ENCODE data around the gene CEP63. TPM values are rescaled to one million over a fixed set of nuclear protein-coding genes. Genes with fewer than 3 reads are reported as not detected.

CEP63 gene
- polyA plus RNA-seq, 1 donor from 2014 or later, result 14.1 TPM

DNA sequence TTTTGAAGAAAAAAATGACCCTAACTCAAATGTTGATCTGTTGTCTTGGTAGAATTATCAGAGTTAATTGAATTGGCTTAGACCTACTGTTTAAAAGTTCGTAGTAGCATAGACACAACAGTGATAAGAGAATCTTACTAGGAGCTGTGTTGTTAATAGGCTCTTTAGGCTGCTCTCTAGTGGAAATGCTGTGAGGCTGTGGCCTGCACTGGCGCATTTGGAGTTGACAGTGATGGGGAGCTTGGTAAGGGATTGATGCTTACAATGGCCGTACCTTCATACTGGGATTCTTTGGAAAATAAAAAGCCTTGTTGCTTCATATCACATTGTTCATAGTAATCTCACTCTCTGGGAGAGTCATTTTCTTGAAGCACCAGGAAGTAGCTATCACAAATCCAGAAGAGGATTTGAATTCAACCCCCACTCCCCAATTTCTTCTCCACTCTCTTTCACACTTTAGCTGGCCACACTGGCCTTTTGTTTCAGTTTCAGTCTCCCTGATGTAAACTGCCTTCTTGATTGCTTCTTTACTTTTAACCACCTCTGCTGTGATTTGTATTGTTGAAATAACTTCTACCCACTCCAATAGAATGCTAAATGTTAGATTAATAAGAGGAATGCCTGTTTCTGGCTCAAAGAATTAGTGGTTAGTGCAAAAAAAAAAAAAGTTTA is 56.6 kb downstream of the CEP63 start:
- Histone ChIP-seq H3K36me3 (ENCODE audit: insufficient read depth, low read length) (no peaks in the 10 kb centered on the region), H3K9ac (ENCODE audit: low read length) (no peak overlapping the region), H3K9me3 (ENCODE audit: low read length) (no peaks in the 10 kb centered on the region), H3K4me3 (ENCODE audit: low read length) (no peak overlapping the region), H3K79me2 (replicated peaks; ENCODE audit: insufficient read depth, low read length) (no peaks in the 10 kb centered on the region), H3K27ac (ENCODE audit: low read length) (no peak overlapping the region), H3K27me3 (ENCODE audit: insufficient read depth, low read depth, low read length) (no peaks in the 10 kb centered on the region), H3K4me2 (ENCODE audit: low read length) (no peak overlapping the region), H4K20me1 (ENCODE audit: insufficient read depth) (no peaks in the 10 kb centered on the region), H3F3A (ENCODE audit: insufficient read depth, low read length, poor library complexity, severe bottlenecking) (no peaks in the 10 kb centered on the region), H3K9me2 (ENCODE audit: insufficient read depth, low read length) (no peaks in the 10 kb centered on the region), H2AFZ (ENCODE audit: low read depth, low read length) (no peak overlapping the region)
- TF ChIP-seq EP300 (conservative IDR thresholded peaks at IDR 0.05; ENCODE audit: poor library complexity, severe bottlenecking) (no peak), EZH2 (IDR thresholded peaks at IDR 0.05; ENCODE audit: borderline replicate concordance, insufficient read depth, low read length, poor library complexity, severe bottlenecking) (no peak), RAD21 (conservative IDR thresholded peaks at IDR 0.05) (no peak), SMC3 (conservative IDR thresholded peaks at IDR 0.05; ENCODE audit: poor library complexity) (no peak), POLR2AphosphoS5 (IDR thresholded peaks at IDR 0.05) (no peak), TAF1 (IDR thresholded peaks at IDR 0.05; ENCODE audit: low read depth) (no peak), MXI1 (conservative IDR thresholded peaks at IDR 0.05; ENCODE audit: poor library complexity, severe bottlenecking) (no peak)
- TF ChIP-seq, protein P1, sequence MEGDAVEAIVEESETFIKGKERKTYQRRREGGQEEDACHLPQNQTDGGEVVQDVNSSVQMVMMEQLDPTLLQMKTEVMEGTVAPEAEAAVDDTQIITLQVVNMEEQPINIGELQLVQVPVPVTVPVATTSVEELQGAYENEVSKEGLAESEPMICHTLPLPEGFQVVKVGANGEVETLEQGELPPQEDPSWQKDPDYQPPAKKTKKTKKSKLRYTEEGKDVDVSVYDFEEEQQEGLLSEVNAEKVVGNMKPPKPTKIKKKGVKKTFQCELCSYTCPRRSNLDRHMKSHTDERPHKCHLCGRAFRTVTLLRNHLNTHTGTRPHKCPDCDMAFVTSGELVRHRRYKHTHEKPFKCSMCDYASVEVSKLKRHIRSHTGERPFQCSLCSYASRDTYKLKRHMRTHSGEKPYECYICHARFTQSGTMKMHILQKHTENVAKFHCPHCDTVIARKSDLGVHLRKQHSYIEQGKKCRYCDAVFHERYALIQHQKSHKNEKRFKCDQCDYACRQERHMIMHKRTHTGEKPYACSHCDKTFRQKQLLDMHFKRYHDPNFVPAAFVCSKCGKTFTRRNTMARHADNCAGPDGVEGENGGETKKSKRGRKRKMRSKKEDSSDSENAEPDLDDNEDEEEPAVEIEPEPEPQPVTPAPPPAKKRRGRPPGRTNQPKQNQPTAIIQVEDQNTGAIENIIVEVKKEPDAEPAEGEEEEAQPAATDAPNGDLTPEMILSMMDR (IDR thresholded peaks at IDR 0.05; ENCODE audit: poor library complexity, severe bottlenecking), result no peak
- TF ChIP-seq, protein P2, sequence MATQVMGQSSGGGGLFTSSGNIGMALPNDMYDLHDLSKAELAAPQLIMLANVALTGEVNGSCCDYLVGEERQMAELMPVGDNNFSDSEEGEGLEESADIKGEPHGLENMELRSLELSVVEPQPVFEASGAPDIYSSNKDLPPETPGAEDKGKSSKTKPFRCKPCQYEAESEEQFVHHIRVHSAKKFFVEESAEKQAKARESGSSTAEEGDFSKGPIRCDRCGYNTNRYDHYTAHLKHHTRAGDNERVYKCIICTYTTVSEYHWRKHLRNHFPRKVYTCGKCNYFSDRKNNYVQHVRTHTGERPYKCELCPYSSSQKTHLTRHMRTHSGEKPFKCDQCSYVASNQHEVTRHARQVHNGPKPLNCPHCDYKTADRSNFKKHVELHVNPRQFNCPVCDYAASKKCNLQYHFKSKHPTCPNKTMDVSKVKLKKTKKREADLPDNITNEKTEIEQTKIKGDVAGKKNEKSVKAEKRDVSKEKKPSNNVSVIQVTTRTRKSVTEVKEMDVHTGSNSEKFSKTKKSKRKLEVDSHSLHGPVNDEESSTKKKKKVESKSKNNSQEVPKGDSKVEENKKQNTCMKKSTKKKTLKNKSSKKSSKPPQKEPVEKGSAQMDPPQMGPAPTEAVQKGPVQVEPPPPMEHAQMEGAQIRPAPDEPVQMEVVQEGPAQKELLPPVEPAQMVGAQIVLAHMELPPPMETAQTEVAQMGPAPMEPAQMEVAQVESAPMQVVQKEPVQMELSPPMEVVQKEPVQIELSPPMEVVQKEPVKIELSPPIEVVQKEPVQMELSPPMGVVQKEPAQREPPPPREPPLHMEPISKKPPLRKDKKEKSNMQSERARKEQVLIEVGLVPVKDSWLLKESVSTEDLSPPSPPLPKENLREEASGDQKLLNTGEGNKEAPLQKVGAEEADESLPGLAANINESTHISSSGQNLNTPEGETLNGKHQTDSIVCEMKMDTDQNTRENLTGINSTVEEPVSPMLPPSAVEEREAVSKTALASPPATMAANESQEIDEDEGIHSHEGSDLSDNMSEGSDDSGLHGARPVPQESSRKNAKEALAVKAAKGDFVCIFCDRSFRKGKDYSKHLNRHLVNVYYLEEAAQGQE (IDR thresholded peaks at IDR 0.05; ENCODE audit: borderline replicate concordance), result no peak

DNA sequence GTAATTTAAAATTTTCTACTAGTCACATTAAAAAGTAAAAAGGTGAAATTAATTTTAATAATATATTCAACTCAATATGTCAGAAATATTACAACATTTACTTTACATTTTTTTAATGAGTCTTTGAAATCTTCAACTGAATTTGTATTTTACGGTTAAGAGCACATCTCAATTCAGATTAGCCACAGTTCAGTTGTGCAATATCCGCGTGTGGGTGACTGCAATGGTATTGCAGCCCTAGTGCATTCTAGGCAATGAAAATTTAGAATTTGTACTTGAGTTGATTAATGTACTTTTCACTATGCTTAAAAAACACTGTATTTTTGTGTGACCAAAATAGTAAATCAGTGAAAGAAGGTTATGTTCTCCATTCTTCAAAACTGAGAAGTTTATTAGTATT is 57.3 kb downstream of the CEP63 start:
- no peaks in the 10 kb centered on the region for H3K36me3 ChIP-seq (ENCODE audit: insufficient read depth, low read length)
- H3K4me2 ChIP-seq (ENCODE audit: low read length), result no peak overlapping the region
- H3K9ac ChIP-seq (ENCODE audit: low read length), result no peak overlapping the region
- H3F3A ChIP-seq (ENCODE audit: insufficient read depth, low read length, poor library complexity, severe bottlenecking), result no peaks in the 10 kb centered on the region
- H3K9me2 ChIP-seq (ENCODE audit: insufficient read depth, low read length), result no peaks in the 10 kb centered on the region
- H3K27ac ChIP-seq (ENCODE audit: low read length), result no peak overlapping the region
- no peaks in the 10 kb centered on the region for H3K27me3 ChIP-seq (ENCODE audit: insufficient read depth, low read depth, low read length)
- TF ChIP-seq SMC3 (conservative IDR thresholded peaks at IDR 0.05; ENCODE audit: poor library complexity) (no peak), MXI1 (conservative IDR thresholded peaks at IDR 0.05; ENCODE audit: poor library complexity, severe bottlenecking) (no peak), POLR2AphosphoS5 (IDR thresholded peaks at IDR 0.05) (no peak), RAD21 (conservative IDR thresholded peaks at IDR 0.05) (no peak), EP300 (conservative IDR thresholded peaks at IDR 0.05; ENCODE audit: poor library complexity, severe bottlenecking) (no peak), EZH2 (IDR thresholded peaks at IDR 0.05; ENCODE audit: borderline replicate concordance, insufficient read depth, low read length, poor library complexity, severe bottlenecking) (no peak), TAF1 (IDR thresholded peaks at IDR 0.05; ENCODE audit: low read depth) (no peak)
- TF ChIP-seq, protein P2 (IDR thresholded peaks at IDR 0.05; ENCODE audit: borderline replicate concordance), result no peak
- TF ChIP-seq, protein P1 (IDR thresholded peaks at IDR 0.05; ENCODE audit: poor library complexity, severe bottlenecking), result no peak
- H4K20me1 ChIP-seq (ENCODE audit: insufficient read depth), result no peaks in the 10 kb centered on the region
- no peaks in the 10 kb centered on the region for H3K79me2 ChIP-seq (replicated peaks; ENCODE audit: insufficient read depth, low read length)
- H3K4me3 ChIP-seq (ENCODE audit: low read length), result no peak overlapping the region
- no peaks in the 10 kb centered on the region for H3K9me3 ChIP-seq (ENCODE audit: low read length)
- no peak overlapping the region for H2AFZ ChIP-seq (ENCODE audit: low read depth, low read length)
